GM23248 (cell line): ENCODE results near the gene HADHA. TPM values are rescaled to one million over a fixed set of nuclear protein-coding genes. Genes with fewer than 3 reads are reported as not detected.

Experiments
- DNase-seq: peaks from one replicate; pipeline ENCODE4 v3.0.0-alpha.2; 2015
- H2AFZ ChIP-seq: fragments of 200-600 bp; sonication (generic); 2 replicates; pipeline ENCODE4 v1.6.1; 2016; ENCODE audit warnings: antibody characterized with exemption
- H3F3A ChIP-seq: fragments of 200-600 bp; sonication (generic); 2 replicates; pipeline ENCODE4 v1.6.1; 2016; ENCODE audit warnings: mild to moderate bottlenecking, antibody characterized with exemption, mixed run types; ENCODE audit not compliant: insufficient read depth
- H3K27ac ChIP-seq: fragments of 200-600 bp; sonication (generic); 2 replicates; pipeline ENCODE4 v1.5.1; 2016; ENCODE audit warnings: mild to moderate bottlenecking
- H3K27me3 ChIP-seq: fragments of 200-600 bp; sonication (generic); replicated peaks from 2 replicates; pipeline ENCODE4 v1.6.1; 2016; ENCODE audit warnings: mild to moderate bottlenecking; ENCODE audit not compliant: insufficient read depth
- H3K36me3 ChIP-seq: fragments of 200-600 bp; sonication (generic); 2 replicates; pipeline ENCODE4 v1.6.1; 2016; ENCODE audit warnings: low read depth, mild to moderate bottlenecking
- H3K4me1 ChIP-seq: fragments of 200-600 bp; sonication (generic); 2 replicates; pipeline ENCODE4 v1.6.1; 2016; ENCODE audit warnings: mild to moderate bottlenecking; ENCODE audit not compliant: insufficient read depth
- H3K4me2 ChIP-seq: fragments of 200-600 bp; sonication (generic); one replicate; pipeline ENCODE4 v1.6.1; 2016; ENCODE audit warnings: mild to moderate bottlenecking; ENCODE audit not compliant: unreplicated experiment
- H3K4me3 ChIP-seq: fragments of 200-600 bp; sonication (generic); 2 replicates; pipeline ENCODE4 v1.5.1; 2016; ENCODE audit warnings: mild to moderate bottlenecking
- H3K79me2 ChIP-seq: fragments of 200-600 bp; sonication (generic); 2 replicates; pipeline ENCODE4 v1.6.1; 2016; ENCODE audit warnings: mild to moderate bottlenecking; ENCODE audit not compliant: insufficient read depth
- H3K9ac ChIP-seq: fragments of 200-600 bp; sonication (generic); 2 replicates; pipeline ENCODE4 v1.6.1; 2016; ENCODE audit warnings: mild to moderate bottlenecking
- H3K9me2 ChIP-seq: fragments of 200-600 bp; sonication (generic); 2 replicates; pipeline ENCODE4 v1.6.1; 2016; ENCODE audit warnings: mixed run types, mild to moderate bottlenecking, moderate library complexity; ENCODE audit not compliant: insufficient read depth
- H3K9me3 ChIP-seq: fragments of 200-600 bp; sonication (generic); one replicate; pipeline ENCODE4 v1.6.1; 2017; ENCODE audit warnings: low read depth
- H4K20me1 ChIP-seq: fragments of 200-600 bp; sonication (generic); 2 replicates; pipeline ENCODE4 v1.6.0; 2016; ENCODE audit not compliant: insufficient read depth
- EZH2 ChIP-seq: fragments of 200-600 bp; sonication (generic); IDR thresholded peaks from 2 replicates; pipeline ENCODE4 v1.6.1; 2018; ENCODE audit warnings: antibody characterized with exemption, mild to moderate bottlenecking; ENCODE audit not compliant: insufficient read depth, poor library complexity, severe bottlenecking
- EZH2phosphoT487 ChIP-seq: fragments of 200-600 bp; sonication (generic); IDR thresholded peaks from 2 replicates; pipeline ENCODE4 v1.6.1; 2018; ENCODE audit warnings: antibody characterized with exemption, moderate library complexity, mild to moderate bottlenecking, low read depth; ENCODE audit not compliant: insufficient read depth
- WGBS, 2 experiments: methylation state at CpG; one replicate each; pipeline ENCODE4 v1.1.6; 2015 to 2017; ENCODE audit warnings: low lambda C conversion rate in 2 of 2, low coverage in 1 of 2; ENCODE audit errors: missing lambda C conversion rate in 2 of 2; 5-methylcytosine and 5-hydroxymethylcytosine counted together
- in situ Hi-C: fragments of 300-500 bp; cut with MboI; formaldehyde crosslinking; loops from 2 replicates; pipeline ENCODE4 v1.15.0; 2020
- polyA plus RNA-seq: library from polyadenylated mRNA; unstranded; fragments of >200 nt; fragmentation: Nextera tagmentation; extraction: Ambion mirVana; gene quantifications from 2 replicates; pipeline ENCODE4 v1.2.1, GENCODE V29; 2016
- total RNA-seq: library from RNA; depleted of rRNA; stranded (reverse); fragments of >200 nt; shearing (Covaris generic); gene quantifications from 2 replicates; pipeline ENCODE4 v1.2.3, GENCODE V29; 2014

HADHA gene
- total and polyA plus RNA-seq, 2 experiments from 2014 or later, result 121 to 122 TPM

DNA sequence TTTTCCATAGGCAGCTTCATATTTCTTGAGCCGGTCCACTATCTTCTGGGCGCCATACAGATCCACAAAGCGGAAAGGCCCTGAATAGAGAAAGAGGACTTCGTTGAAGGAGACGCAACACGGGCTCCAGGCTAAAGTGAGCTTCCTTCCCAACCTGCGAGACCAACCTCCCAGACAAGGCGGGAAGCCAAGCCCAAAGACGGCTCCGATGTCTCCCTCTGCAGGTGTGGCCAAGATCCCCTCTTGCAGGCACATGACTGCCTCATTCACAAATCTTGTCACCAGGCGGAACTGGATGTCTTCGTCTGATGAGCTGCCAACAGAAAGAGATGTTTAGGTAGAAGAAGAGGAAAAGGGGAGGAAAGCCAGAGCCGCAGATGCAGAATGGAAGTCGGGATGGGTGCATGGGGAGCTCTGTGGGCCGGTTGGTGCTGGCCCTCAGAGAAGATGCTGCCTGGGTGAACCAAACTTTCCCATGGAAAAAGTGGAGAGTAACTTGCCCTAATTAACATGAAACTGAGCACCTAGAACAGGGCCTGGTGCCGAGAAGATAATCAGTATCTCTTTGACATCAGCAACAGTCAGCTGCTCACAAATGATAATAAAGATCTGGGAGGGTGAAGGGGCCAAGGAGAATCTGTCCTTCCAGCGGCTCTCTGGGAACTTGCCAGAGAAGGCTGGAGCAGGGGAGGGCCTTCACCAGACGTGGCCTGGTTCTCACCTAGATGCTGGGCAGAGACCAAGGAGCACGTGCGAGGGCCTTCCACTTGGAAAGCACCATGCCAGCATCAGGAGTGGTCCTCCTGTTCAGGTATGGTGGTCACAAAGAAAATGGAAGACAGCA is 52.9 kb downstream of the HADHA start:
- Histone ChIP-seq H3K9ac (no peak overlapping the region), H3K79me2 (no peaks in the 10 kb centered on the region), H3K4me1 (no peaks in the 10 kb centered on the region), H3K27ac (no peak overlapping the region), H3K36me3 (peaks cover 10% of the 10 kb centered on the region; the same call in 1 of the 2 replicates), H3K4me2 (no peak overlapping the region), H3K9me2 (no peaks in the 10 kb centered on the region), H4K20me1 (no peaks in the 10 kb centered on the region), H3K9me3 (no peaks in the 10 kb centered on the region), H2AFZ (no peak overlapping the region), H3K27me3 (no peaks in the 10 kb centered on the region), H3F3A (no peaks in the 10 kb centered on the region), H3K4me3 (no peak overlapping the region)
- WGBS, 2 experiments, result 83 to 84% methylated on average over 20 of the region's 20 CpGs
- TF ChIP-seq EZH2, result no peak
- no peak for TF ChIP-seq EZH2phosphoT487
- in situ Hi-C loops, result no loop called here
- DNase-seq, result no peak

GRCh38 chr2:26190369-26190768 is 54.1 kb downstream of the HADHA start:
- no peak overlapping the region for H2AFZ ChIP-seq
- H3K9me2 ChIP-seq, result no peaks in the 10 kb centered on the region
- no peak overlapping the region for H3K27ac ChIP-seq
- no peaks in the 10 kb centered on the region for H3K79me2 ChIP-seq
- no peak for DNase-seq
- H3K4me1 ChIP-seq, result 0 out of 2 replicates have a peak, but pooled peaks cover 2% of the 10 kb centered on the region
- no peaks in the 10 kb centered on the region for H3K27me3 ChIP-seq
- 70 to 78% methylated on average over 7 of the region's 7 CpGs for WGBS, 2 experiments
- no peaks in the 10 kb centered on the region for H3K9me3 ChIP-seq
- H3F3A ChIP-seq, result no peaks in the 10 kb centered on the region
- H3K36me3 ChIP-seq, result 0 out of 2 replicates have a peak, but pooled peaks cover 4% of the 10 kb centered on the region
- no peaks in the 10 kb centered on the region for H4K20me1 ChIP-seq
- no peak overlapping the region for H3K4me2 ChIP-seq
- no peak overlapping the region for H3K9ac ChIP-seq
- no peak for TF ChIP-seq EZH2
- no peak for TF ChIP-seq EZH2phosphoT487
- in situ Hi-C loops, result no loop called here
- no peak overlapping the region for H3K4me3 ChIP-seq

DNA sequence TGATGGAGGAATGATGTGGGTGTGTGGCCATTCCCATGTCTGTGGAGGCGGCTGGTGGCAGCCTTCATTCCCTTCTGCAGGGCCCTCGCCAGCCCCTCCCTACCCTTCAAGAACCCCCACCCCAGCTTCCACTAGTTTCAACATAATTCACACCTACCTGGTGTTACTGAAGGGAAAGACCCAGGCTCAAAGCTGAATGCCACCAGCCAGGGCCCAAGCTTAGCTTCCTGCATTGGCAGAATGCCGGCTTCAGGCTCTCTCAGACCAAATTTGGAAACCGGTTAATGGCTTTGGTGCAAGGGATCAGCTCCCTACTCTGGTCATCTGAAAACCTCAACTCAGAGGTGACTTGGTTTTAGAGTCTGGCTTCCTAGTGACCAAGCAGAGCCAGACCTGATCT is 54.7 kb downstream of the HADHA start:
- Histone ChIP-seq H3K4me2 (no peak overlapping the region), H3K9me3 (no peaks in the 10 kb centered on the region), H3K27me3 (no peaks in the 10 kb centered on the region), H3K4me1 (0 out of 2 replicates have a peak, but pooled peaks cover 2% of the 10 kb centered on the region), H3K79me2 (no peaks in the 10 kb centered on the region), H3K9me2 (no peaks in the 10 kb centered on the region), H3K27ac (no peak overlapping the region), H2AFZ (no peak overlapping the region), H3F3A (no peaks in the 10 kb centered on the region), H3K9ac (no peak overlapping the region), H3K4me3 (no peak overlapping the region), H3K36me3 (0 out of 2 replicates have a peak, but pooled peaks cover 4% of the 10 kb centered on the region), H4K20me1 (no peaks in the 10 kb centered on the region)
- DNase-seq, result no peak
- in situ Hi-C loops, result no loop called here
- no peak for TF ChIP-seq EZH2phosphoT487
- no peak for TF ChIP-seq EZH2
- WGBS, 2 experiments, result 70 to 74% methylated on average over 4 of the region's 4 CpGs

DNA sequence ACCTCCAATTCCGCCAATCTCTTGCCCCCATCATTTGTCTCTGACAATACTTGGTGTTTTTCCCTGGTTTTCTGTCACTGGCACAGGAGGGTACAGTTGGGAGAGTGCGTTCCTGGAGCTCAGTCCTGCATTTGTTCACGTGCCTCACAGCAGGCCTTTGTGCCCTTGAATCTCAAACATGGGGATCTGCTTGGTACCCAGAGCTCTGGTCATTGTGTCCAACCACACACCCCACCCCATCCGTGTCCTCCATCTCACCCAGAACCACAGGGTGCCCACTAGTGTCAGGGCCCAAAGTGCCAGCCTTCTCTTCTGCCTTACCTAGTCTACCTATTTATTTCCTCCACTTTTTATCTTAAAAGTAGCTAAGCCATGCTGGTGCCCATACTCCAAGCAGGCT is 55.3 kb downstream of the HADHA start:
- DNase-seq, result no peak
- Histone ChIP-seq H3K9me3 (no peaks in the 10 kb centered on the region), H3K4me1 (0 out of 2 replicates have a peak, but pooled peaks cover 2% of the 10 kb centered on the region), H3K4me2 (no peak overlapping the region), H4K20me1 (no peaks in the 10 kb centered on the region), H3K27ac (no peak overlapping the region), H3K79me2 (no peaks in the 10 kb centered on the region), H3K27me3 (no peaks in the 10 kb centered on the region), H3K9ac (no peak overlapping the region), H3K4me3 (no peak overlapping the region), H3K9me2 (no peaks in the 10 kb centered on the region), H2AFZ (no peak overlapping the region), H3K36me3 (0 out of 2 replicates have a peak, but pooled peaks cover 4% of the 10 kb centered on the region), H3F3A (no peaks in the 10 kb centered on the region)
- 85 to 86% methylated on average over 4 of the region's 4 CpGs for WGBS, 2 experiments
- TF ChIP-seq EZH2phosphoT487 (no peak), EZH2 (no peak)
- in situ Hi-C loops, result no loop called here
